H1 (cell line): ENCODE measurements around the gene SLC8A1. TPM values are rescaled to one million over a fixed set of nuclear protein-coding genes. Genes with fewer than 3 reads are reported as not detected.

Source experiments
- CTCF ChIA-PET: fragments of 300-600 bp; sonication (Branson Sonifier 250); formaldehyde crosslinking; loops from one replicate; lab custom pipeline; 2021; ENCODE audit not compliant: partially characterized antibody; lab: Charles Lee
- POLR2A ChIA-PET: fragments of 300-600 bp; sonication (Branson Sonifier 250); formaldehyde crosslinking; loops from one replicate; lab custom pipeline; 2021; ENCODE audit warnings: inconsistent platforms; ENCODE audit not compliant: partially characterized antibody; lab: Charles Lee
- DNase-seq, 2 experiments: peaks; one replicate each; pipeline versions ENCODE4 v3.0.0 to v3.0.0-alpha.2; 2010 to 2022; ENCODE audit warnings: low spot score in 2 of 2, low read depth in 1 of 2, mixed read lengths in 1 of 2
- FAIRE-seq: peaks from 2 replicates; lab custom pipeline; 2011; peaks lifted over from hg19 to GRCh38; lab: Jason Lieb, UNC
- H2AFZ ChIP-seq: 2 replicates; pipeline ENCODE4 v1.8.1; 2012; ENCODE audit warnings: low read length, inconsistent platforms
- H2AK5ac ChIP-seq: 2 replicates; pipeline ENCODE4 v1.6.1; 2013; ENCODE audit warnings: low read depth, low read length
- H2BK120ac ChIP-seq: replicated peaks from 2 replicates; pipeline ENCODE3; 2013; ENCODE audit warnings: low read depth, low read length, inconsistent platforms
- H2BK12ac ChIP-seq: 2 replicates; pipeline ENCODE4 v1.6.1; 2013; ENCODE audit warnings: low read depth, low read length
- H2BK15ac ChIP-seq: 2 replicates; pipeline ENCODE4 v1.6.1; 2013; ENCODE audit warnings: low read length
- H2BK20ac ChIP-seq: 2 replicates; pipeline ENCODE4 v1.6.1; 2013; ENCODE audit warnings: low read length
- H2BK5ac ChIP-seq: 2 replicates; pipeline ENCODE4 v1.6.1; 2013; ENCODE audit warnings: low read depth, low read length
- H3K14ac ChIP-seq: 2 replicates; pipeline ENCODE4 v1.6.1; 2013; ENCODE audit warnings: inconsistent platforms; ENCODE audit not compliant: insufficient read length
- H3K18ac ChIP-seq: 2 replicates; pipeline ENCODE4 v1.6.1; 2013; ENCODE audit warnings: low read length; ENCODE audit errors: extremely low read depth
- H3K23ac ChIP-seq: 2 replicates; pipeline ENCODE4 v1.6.1; 2013; ENCODE audit warnings: inconsistent platforms; ENCODE audit not compliant: insufficient read length
- H3K23me2 ChIP-seq: 2 replicates; pipeline ENCODE4 v1.6.1; 2013; ENCODE audit warnings: low read depth, low read length
- H3K27ac ChIP-seq: 2 replicates; pipeline ENCODE4 v1.6.1; 2011; ENCODE audit warnings: low read depth, low read length, inconsistent platforms
- H3K27me3 ChIP-seq, 4 experiments: replicated peaks in 1 of 4; 1 replicate in 1 of 4; 2 replicates in 3 of 4; pipeline versions ENCODE4 v1.6.1 to v1.8.1; 2011 to 2013; ENCODE audit warnings: low read length in 3 of 4, mild to moderate bottlenecking in 3 of 4, inconsistent platforms in 2 of 4, mixed read lengths in 2 of 4, moderate library complexity in 1 of 4; ENCODE audit not compliant: control insufficient read depth in 3 of 4, insufficient read depth in 3 of 4; ENCODE audit errors: extremely low read depth in 1 of 4
- H3K36me3 ChIP-seq, 4 experiments: 2 replicates each; pipeline versions ENCODE4 v1.6.1 to v1.8.1; 2011 to 2013; ENCODE audit warnings: mild to moderate bottlenecking in 4 of 4, low read length in 3 of 4, moderate library complexity in 2 of 4, control low read depth in 1 of 4, inconsistent platforms in 1 of 4; ENCODE audit not compliant: insufficient read depth in 4 of 4, control insufficient read depth in 2 of 4
- H3K4ac ChIP-seq: replicated peaks from 2 replicates; pipeline ENCODE3; 2013; ENCODE audit warnings: low read length, low read depth, mixed read lengths, inconsistent platforms; ENCODE audit not compliant: insufficient read length
- H3K4me1 ChIP-seq, 4 experiments: replicated peaks in 1 of 4; 1 replicate in 1 of 4; 2 replicates in 3 of 4; pipeline versions ENCODE4 v1.6.1 to v1.8.1; 2011 to 2013; ENCODE audit warnings: low read length in 3 of 4, inconsistent platforms in 2 of 4, mixed read lengths in 1 of 4; ENCODE audit not compliant: insufficient read depth in 4 of 4, control insufficient read depth in 3 of 4
- H3K4me2 ChIP-seq, 2 experiments: 2 replicates each; pipeline versions ENCODE4 v1.6.1 to v1.8.1; 2011 to 2013; ENCODE audit warnings: low read depth in 2 of 2, low read length in 2 of 2, control low read depth in 1 of 2, inconsistent platforms in 1 of 2, mild to moderate bottlenecking in 1 of 2; ENCODE audit not compliant: insufficient read depth in 1 of 2
- H3K4me3 ChIP-seq, 4 experiments: fragments of 200-600, 300-600 bp in 1 of 4; sonication (generic), shearing (Covaris generic), sonication (Bioruptor Twin) in 1 of 4; 2 replicates each; pipeline versions ENCODE4 v1.5.1 to v1.8.1; 2011 to 2016; ENCODE audit warnings: low read length in 4 of 4, low read depth in 3 of 4, control low read depth in 2 of 4, inconsistent platforms in 2 of 4, mild to moderate bottlenecking in 2 of 4, mixed read lengths in 1 of 4, moderate library complexity in 1 of 4; ENCODE audit not compliant: insufficient read depth in 2 of 4; ENCODE audit errors: extremely low read depth in 1 of 4
- H3K56ac ChIP-seq: replicated peaks from 2 replicates; pipeline ENCODE3; 2013; ENCODE audit warnings: low read depth, mild to moderate bottlenecking, mixed read lengths, low read length, inconsistent platforms; ENCODE audit not compliant: insufficient read length
- H3K79me1 ChIP-seq: 2 replicates; pipeline ENCODE4 v1.6.1; 2013; ENCODE audit warnings: low read depth, low read length, control low read depth
- H3K79me2 ChIP-seq, 2 experiments: 2 replicates each; pipeline versions ENCODE4 v1.6.1 to v1.8.1; 2012 to 2013; ENCODE audit warnings: low read length in 2 of 2, mild to moderate bottlenecking in 2 of 2, inconsistent platforms in 1 of 2; ENCODE audit not compliant: insufficient read depth in 2 of 2, control insufficient read depth in 1 of 2
- H3K9ac ChIP-seq, 4 experiments: replicated peaks in 1 of 4; 1 replicate in 1 of 4; 2 replicates in 3 of 4; pipeline versions ENCODE4 v1.6.1 to v1.8.1; 2011 to 2013; ENCODE audit warnings: low read depth in 3 of 4, low read length in 3 of 4, control low read depth in 2 of 4, mild to moderate bottlenecking in 2 of 4, moderate library complexity in 2 of 4, inconsistent platforms in 1 of 4; ENCODE audit errors: extremely low read depth in 1 of 4
- H3K9me3 ChIP-seq, 2 experiments: 2 replicates each; pipeline versions ENCODE4 v1.6.1 to v1.8.1; 2012 to 2013; ENCODE audit warnings: mild to moderate bottlenecking in 2 of 2, moderate library complexity in 2 of 2, control low read depth in 1 of 2, inconsistent platforms in 1 of 2, low read depth in 1 of 2, low read length in 1 of 2, mixed read lengths in 1 of 2; ENCODE audit not compliant: insufficient read depth in 2 of 2
- H4K20me1 ChIP-seq, 2 experiments: replicated peaks in 1 of 2; 2 replicates each; pipeline versions ENCODE3 to v1.8.1; 2011 to 2013; ENCODE audit warnings: inconsistent platforms in 2 of 2, low read length in 2 of 2, mild to moderate bottlenecking in 1 of 2; ENCODE audit not compliant: insufficient read depth in 2 of 2, control insufficient read depth in 1 of 2
- H4K5ac ChIP-seq: 2 replicates; pipeline ENCODE4 v1.6.1; 2013; ENCODE audit warnings: low read length, low read depth, mixed read lengths, inconsistent platforms; ENCODE audit not compliant: insufficient read length
- H4K8ac ChIP-seq: 2 replicates; pipeline ENCODE4 v1.8.0; 2013; ENCODE audit warnings: mild to moderate bottlenecking, moderate library complexity, low read length, inconsistent platforms; ENCODE audit not compliant: insufficient read depth; ENCODE audit errors: extremely low read depth
- H4K91ac ChIP-seq: replicated peaks from 2 replicates; pipeline ENCODE3; 2013; ENCODE audit warnings: low read length, mixed read lengths, inconsistent platforms; ENCODE audit not compliant: insufficient read length
- CHD2 ChIP-seq: IDR thresholded peaks from 2 replicates; pipeline ENCODE4 v1.6.1; 2012; ENCODE audit warnings: low read length, improper control_type of control experiment
- CTCF ChIP-seq, 3 experiments: IDR thresholded peaks; 1 replicate in 2 of 3; 2 replicates in 1 of 3; pipeline versions ENCODE4 v1.5.1 to v1.6.1; 2011; ENCODE audit warnings: low read length in 3 of 3, mild to moderate bottlenecking in 3 of 3, inconsistent platforms in 2 of 3, low read depth in 1 of 3, moderate library complexity in 1 of 3; ENCODE audit not compliant: insufficient read depth in 1 of 3; ENCODE audit errors: control extremely low read depth in 1 of 3
- EZH2 ChIP-seq: fragments of 200-600 bp; sonication (generic); IDR thresholded peaks from 2 replicates; pipeline ENCODE4 v1.7.1; 2012; ENCODE audit warnings: low read depth, mild to moderate bottlenecking, moderate library complexity, low read length, inconsistent platforms; ENCODE audit not compliant: severe bottlenecking
- FOSL1 ChIP-seq: IDR thresholded peaks from 2 replicates; pipeline ENCODE4 v1.6.1; 2011; ENCODE audit warnings: mild to moderate bottlenecking, low read depth, low read length, moderate library complexity; ENCODE audit not compliant: insufficient read depth
- MAX ChIP-seq: IDR thresholded peaks from 2 replicates; pipeline ENCODE4 v1.6.1; 2012; ENCODE audit warnings: inconsistent platforms
- POU5F1 ChIP-seq: IDR thresholded peaks from 2 replicates; pipeline ENCODE4 v1.6.1; 2011; ENCODE audit warnings: low read depth, mild to moderate bottlenecking, low read length, moderate library complexity
- RXRA ChIP-seq: IDR thresholded peaks from 2 replicates; pipeline ENCODE4 v1.6.1; 2011; ENCODE audit warnings: low read depth, mild to moderate bottlenecking, low read length, moderate library complexity; ENCODE audit not compliant: insufficient read depth
- SIX5 ChIP-seq: IDR thresholded peaks from 2 replicates; pipeline ENCODE4 v1.6.1; 2011; ENCODE audit warnings: mild to moderate bottlenecking, low read depth, low read length
- USF2 ChIP-seq: IDR thresholded peaks from 2 replicates; pipeline ENCODE4 v1.6.1; 2011; ENCODE audit warnings: low read length, improper control_type of control experiment
- WGBS, 2 experiments: shearing (Covaris generic) in 1 of 2; methylation state at CpG; one replicate each; pipeline versions ENCODE4 v1.1.6 to v1.1.7; 2013 to 2015; ENCODE audit warnings: low lambda C conversion rate in 2 of 2, mixed read lengths in 2 of 2, inconsistent platforms in 1 of 2, low coverage in 1 of 2, missing lambda C conversion rate in 1 of 2; ENCODE audit not compliant: insufficient replicate concordance in 2 of 2, insufficient coverage in 1 of 2, insufficient read length in 1 of 2; ENCODE audit errors: extremely low coverage in 1 of 2, missing lambda C conversion rate in 1 of 2; 5-methylcytosine and 5-hydroxymethylcytosine counted together
- polyA plus RNA-seq, 7 experiments: library from polyadenylated mRNA; depleted of rRNA in 3 of 7; stranded (reverse) in 5 of 7; unstranded in 2 of 7; fragments of >200 nt in 5 of 7; fragments of 200-250 nt in 2 of 7; gene quantifications; 1 replicate in 5 of 7; 2 replicates in 1 of 7; 4 replicates in 1 of 7; pipeline versions ENCODE4 v1.2.1 to v1.2.3, GENCODE V29; 2011 to 2013; ENCODE audit warnings: missing spikeins in 2 of 7, mixed read lengths in 2 of 7
- total RNA-seq: library from RNA; stranded (reverse); fragmentation: NEBNext Ultra II Directional; extraction: Animal tissue kit (Norgen Biotek cat#: 25700); gene quantifications from 2 replicates; pipeline ENCODE4 v1.2.1, GENCODE V29; 2021

The SLC8A1 gene
- total and polyA plus RNA-seq, 2 of the 8 experiments (the other 6 are each of a cell fraction or from before 2014, with no cell fraction given): 0.68 to 3.6 TPM

- H3K23ac ChIP-seq: no peak overlapping the region
- peaks cover 3% of the 10 kb centered on the region; the same call in 1 of the 2 replicates for H3K23me2 ChIP-seq
- H3K79me2 ChIP-seq: no peaks in the 10 kb centered on the region
- no peak overlapping the region for H2BK120ac ChIP-seq
- H3K4me1 ChIP-seq: no peaks in the 10 kb centered on the region
- no peak overlapping the region for H4K91ac ChIP-seq
- 92% methylated on average over 2 of the region's 2 CpGs; no CpG with 5 or more reads in 1 of the 2 experiments for WGBS, 2 experiments
- no peak overlapping the region for H3K27ac ChIP-seq
- no peak overlapping the region for H3K4me3 ChIP-seq
- H2BK15ac ChIP-seq: no peak overlapping the region
- no peak overlapping the region for H3K4ac ChIP-seq
- no peaks in the 10 kb centered on the region for H3K27me3 ChIP-seq
- DNase-seq (no peak), FAIRE-seq (no peak)
- no peak overlapping the region for H3K56ac ChIP-seq
- no peak overlapping the region for H2AK5ac ChIP-seq
- no peak overlapping the region for H2BK20ac ChIP-seq
- no peaks in the 10 kb centered on the region for H3K9me3 ChIP-seq
- H3K79me1 ChIP-seq: no peaks in the 10 kb centered on the region
- ChIA-PET POLR2A (no interaction called here), CTCF (interaction anchor here (1.3 kb wide), 1 partner anchor 32 kb away, joined by 3 read pairs; no protein-coding TSS in a partner anchor)
- H2BK12ac ChIP-seq: no peak overlapping the region
- no peak overlapping the region for H3K9ac ChIP-seq
- H3K18ac ChIP-seq: no peak overlapping the region
- H2AFZ ChIP-seq: no peak overlapping the region
- H3K4me2 ChIP-seq: no peak overlapping the region
- no peak for TF ChIP-seq SIX5
- TF ChIP-seq CTCF (IDR thresholded peaks at IDR 0.05; ENCODE audit: control extremely low read depth in 1 of 3, insufficient read depth in 1 of 3, low read depth in 1 of 3, low read length in 3 of 3): no peak
- no peak for TF ChIP-seq MAX
- no peak for TF ChIP-seq EZH2
- TF ChIP-seq FOSL1: no peak
- no peak for TF ChIP-seq POU5F1
- TF ChIP-seq CHD2: no peak
- no peak for TF ChIP-seq USF2
- TF ChIP-seq RXRA: no peak
- no peak overlapping the region for H4K5ac ChIP-seq
- H4K20me1 ChIP-seq: no peaks in the 10 kb centered on the region
- H3K36me3 ChIP-seq: no peaks in the 10 kb centered on the region
- no peak overlapping the region for H4K8ac ChIP-seq
- H2BK5ac ChIP-seq: no peak overlapping the region
- H3K14ac ChIP-seq: no peak overlapping the region
Observed at GRCh38 chr2:40419364-40419762, 32.5 kb downstream of the SLC8A1 start.
